Activated T-cell treated with anti-CD3 and anti-CD28 coated beads, Interleukin-2, amount 50 U/mL, for 24 hours (primary cell): ENCODE results near the gene PLEKHF1.
"Not testable (repeated sequence)": the region's sequence is repeated elsewhere in the genome, so short reads cannot be mapped to it uniquely, and the experiment has no call there.

ENCODE experiments used
- DNase-seq: peaks from one replicate; pipeline ENCODE4 v3.0.0-alpha.2; 2020
- H3K27ac Mint-ChIP-seq: 2 replicates; pipeline ENCODE4 v1.8.0; 2020; ENCODE audit warnings: mild to moderate bottlenecking, mixed read lengths
- H3K27me3 Mint-ChIP-seq: 2 replicates; pipeline ENCODE4 v1.8.0; 2020; ENCODE audit warnings: mixed read lengths
- H3K36me3 Mint-ChIP-seq: 2 replicates; pipeline ENCODE4 v1.8.0; 2020; ENCODE audit warnings: low read depth, mixed read lengths
- H3K4me1 Mint-ChIP-seq: 2 replicates; pipeline ENCODE4 v1.8.0; 2020; ENCODE audit warnings: low read depth, mixed read lengths
- H3K4me3 Mint-ChIP-seq: 2 replicates; pipeline ENCODE4 v1.8.0; 2020; ENCODE audit warnings: mild to moderate bottlenecking, moderate library complexity, mixed read lengths
- H3K9me3 Mint-ChIP-seq: 2 replicates; pipeline ENCODE4 v1.8.0; 2020; ENCODE audit warnings: mixed read lengths

PLEKHF1 gene

GRCh38 chr19:29666578-29667386 is 1.5 kb downstream of the PLEKHF1 start:
- Mint-ChIP-seq H3K4me1 (peaks cover 78% of the 10 kb centered on the region), H3K27me3 (no peaks in the 10 kb centered on the region), H3K36me3 (peaks cover 54% of the 10 kb centered on the region), H3K27ac (peak overlapping the region; percentile 95), H3K4me3 (peak overlapping the region; percentile 83), H3K9me3 (no peaks in the 10 kb centered on the region)
- peak; percentile 58 for DNase-seq

- DNase-seq: no peak
- Mint-ChIP-seq H3K27ac (peak overlapping the region; percentile 95), H3K27me3 (no peaks in the 10 kb centered on the region), H3K4me3 (peak overlapping the region; percentile 83), H3K4me1 (peaks cover 80% of the 10 kb centered on the region), H3K9me3 (no peaks in the 10 kb centered on the region), H3K36me3 (peaks cover 56% of the 10 kb centered on the region)
Measured at GRCh38 chr19:29667387-29667783, 2.1 kb downstream of the PLEKHF1 start.

GRCh38 chr19:29667901-29668341 is 2.7 kb downstream of the PLEKHF1 start:
- H3K27me3 Mint-ChIP-seq: no peaks in the 10 kb centered on the region
- peak; percentile 75 for DNase-seq
- peak overlapping the region; percentile 83 for H3K4me3 Mint-ChIP-seq
- peaks cover 80% of the 10 kb centered on the region for H3K4me1 Mint-ChIP-seq
- peak overlapping the region; percentile 95 for H3K27ac Mint-ChIP-seq
- H3K36me3 Mint-ChIP-seq: peaks cover 62% of the 10 kb centered on the region
- no peaks in the 10 kb centered on the region for H3K9me3 Mint-ChIP-seq

GRCh38 chr19:29668746-29669609 is 3.7 kb downstream of the PLEKHF1 start:
- Mint-ChIP-seq H3K4me1 (peaks cover 80% of the 10 kb centered on the region), H3K9me3 (no peaks in the 10 kb centered on the region), H3K27ac (peak overlapping the region; percentile 95), H3K4me3 (peak overlapping the region; percentile 83), H3K27me3 (no peaks in the 10 kb centered on the region), H3K36me3 (peaks cover 72% of the 10 kb centered on the region)
- DNase-seq: peak; percentile 48

- Mint-ChIP-seq H3K4me1 (peaks cover 81% of the 10 kb centered on the region), H3K27ac (peak overlapping the region; percentile 95), H3K27me3 (no peaks in the 10 kb centered on the region), H3K36me3 (peaks cover 82% of the 10 kb centered on the region), H3K9me3 (no peaks in the 10 kb centered on the region), H3K4me3 (peak overlapping the region; percentile 32)
- DNase-seq: no peak
Measured at GRCh38 chr19:29670255-29670654, 5.0 kb downstream of the PLEKHF1 start.

GRCh38 chr19:29671026-29671392 is 5.7 kb downstream of the PLEKHF1 start:
- peak overlapping the region; percentile 95 for H3K27ac Mint-ChIP-seq
- not testable (repeated sequence) for DNase-seq, H3K9me3 Mint-ChIP-seq, H3K27me3 Mint-ChIP-seq
- H3K4me3 Mint-ChIP-seq: peak overlapping the region; percentile 69
- H3K4me1 Mint-ChIP-seq: peaks cover 88% of the 10 kb centered on the region
- peaks cover 86% of the 10 kb centered on the region for H3K36me3 Mint-ChIP-seq

- peak overlapping the region; percentile 69 for H3K4me3 Mint-ChIP-seq
- peak overlapping the region; percentile 95 for H3K27ac Mint-ChIP-seq
- H3K36me3 Mint-ChIP-seq: peaks cover 88% of the 10 kb centered on the region
- no peaks in the 10 kb centered on the region for H3K9me3 Mint-ChIP-seq
- DNase-seq: peak; percentile 88
- H3K4me1 Mint-ChIP-seq: peaks cover 94% of the 10 kb centered on the region
- H3K27me3 Mint-ChIP-seq: no peaks in the 10 kb centered on the region
Measured at GRCh38 chr19:29671393-29672160, 6.3 kb downstream of the PLEKHF1 start.

GRCh38 chr19:29672319-29672932 is 7.2 kb downstream of the PLEKHF1 start:
- peak; percentile 58 for DNase-seq

GRCh38 chr19:29672933-29673336 is 7.7 kb downstream of the PLEKHF1 start:
- H3K4me1 Mint-ChIP-seq: peaks cover 94% of the 10 kb centered on the region
- no peaks in the 10 kb centered on the region for H3K27me3 Mint-ChIP-seq
- H3K27ac Mint-ChIP-seq: peak overlapping the region; percentile 95
- H3K36me3 Mint-ChIP-seq: peaks cover 87% of the 10 kb centered on the region
- no peaks in the 10 kb centered on the region for H3K9me3 Mint-ChIP-seq
- peak; percentile 87 for DNase-seq
- peak overlapping the region; percentile 69 for H3K4me3 Mint-ChIP-seq

More at GRCh38 chr19:29672319-29672932, 7.2 kb downstream of the PLEKHF1 start:
- Mint-ChIP-seq H3K27ac (peak overlapping the region; percentile 95), H3K4me3 (peak overlapping the region; percentile 69), H3K9me3 (no peaks in the 10 kb centered on the region), H3K4me1 (peaks cover 95% of the 10 kb centered on the region), H3K27me3 (no peaks in the 10 kb centered on the region), H3K36me3 (peaks cover 89% of the 10 kb centered on the region)

GRCh38 chr19:29673451-29674371 is 8.4 kb downstream of the PLEKHF1 start:
- H3K4me3 Mint-ChIP-seq: peak overlapping the region; percentile 69
- peak overlapping the region; percentile 95 for H3K27ac Mint-ChIP-seq
- H3K9me3 Mint-ChIP-seq: no peaks in the 10 kb centered on the region
- no peak for DNase-seq
- H3K36me3 Mint-ChIP-seq: peaks cover 83% of the 10 kb centered on the region
- no peaks in the 10 kb centered on the region for H3K27me3 Mint-ChIP-seq
- H3K4me1 Mint-ChIP-seq: peaks cover 94% of the 10 kb centered on the region

GRCh38 chr19:29674374-29675119 is 9.3 kb downstream of the PLEKHF1 start:
- H3K9me3 Mint-ChIP-seq: no peaks in the 10 kb centered on the region
- peaks cover 90% of the 10 kb centered on the region for H3K4me1 Mint-ChIP-seq
- peak overlapping the region; percentile 33 for H3K27ac Mint-ChIP-seq
- H3K36me3 Mint-ChIP-seq: peaks cover 79% of the 10 kb centered on the region
- peak; percentile 29 for DNase-seq
- H3K27me3 Mint-ChIP-seq: no peaks in the 10 kb centered on the region
- no peak overlapping the region for H3K4me3 Mint-ChIP-seq

GRCh38 chr19:29675120-29675649 is 9.9 kb downstream of the PLEKHF1 start:
- Mint-ChIP-seq H3K4me1 (peaks cover 90% of the 10 kb centered on the region), H3K27ac (peak overlapping the region; percentile 86)

More at GRCh38 chr19:29675120-29675649, 9.9 kb downstream of the PLEKHF1 start:
- Mint-ChIP-seq H3K4me3 (no peak overlapping the region), H3K27me3 (no peaks in the 10 kb centered on the region), H3K9me3 (no peaks in the 10 kb centered on the region), H3K36me3 (peaks cover 77% of the 10 kb centered on the region)
- no peak for DNase-seq
